Neural cell (in vitro differentiated cells): ENCODE measurements around the gene PCNX2. TPM values are rescaled to one million over a fixed set of nuclear protein-coding genes. Genes with fewer than 3 reads are reported as not detected.

Experiments
- H2AFZ ChIP-seq: fragments of 200-600, 300-800 bp; sonication (generic), shearing (Covaris generic); 2 replicates; pipeline ENCODE4 v1.6.0; 2014; ENCODE audit warnings: low read depth, mild to moderate bottlenecking, antibody characterized with exemption, low read length, moderate library complexity
- H3F3A ChIP-seq: fragments of 200-600 bp; shearing (Covaris generic); 2 replicates; pipeline ENCODE4 v1.6.1; 2016; ENCODE audit warnings: mild to moderate bottlenecking, moderate library complexity, mixed read lengths, antibody characterized with exemption, low read length; ENCODE audit not compliant: insufficient read depth, poor library complexity, severe bottlenecking
- H3K27ac ChIP-seq: fragments of 200-600, 300-800 bp; sonication (generic), shearing (Covaris generic); 2 replicates; pipeline ENCODE4 v1.5.1; 2014; ENCODE audit warnings: mild to moderate bottlenecking, low read length, moderate library complexity
- H3K27me3 ChIP-seq: fragments of 300-800, 200-600 bp; sonication (generic), shearing (Covaris generic); 2 replicates; pipeline ENCODE4 v1.6.0; 2014; ENCODE audit warnings: mild to moderate bottlenecking, low read depth, low read length, moderate library complexity; ENCODE audit not compliant: insufficient read depth
- H3K36me3 ChIP-seq: fragments of 300-800, 200-600 bp; sonication (generic), shearing (Covaris generic); 2 replicates; pipeline ENCODE4 v1.5.1; 2014; ENCODE audit warnings: mild to moderate bottlenecking, antibody characterized with exemption, low read length, moderate library complexity; ENCODE audit not compliant: insufficient read depth
- H3K4me2 ChIP-seq: fragments of 300-800, 200-600 bp; sonication (generic), shearing (Covaris generic); 2 replicates; pipeline ENCODE4 v1.6.0; 2014; ENCODE audit warnings: mild to moderate bottlenecking, low read length
- H3K4me3 ChIP-seq: fragments of 300-800, 200-600 bp; sonication (generic), shearing (Covaris generic); 2 replicates; pipeline ENCODE4 v1.5.1; 2014; ENCODE audit warnings: mild to moderate bottlenecking, low read length, moderate library complexity
- H3K79me2 ChIP-seq: fragments of 200-600 bp; shearing (Covaris generic); replicated peaks from 2 replicates; pipeline ENCODE4 v1.6.0; 2014; ENCODE audit warnings: mild to moderate bottlenecking, low read length, moderate library complexity; ENCODE audit not compliant: insufficient read depth
- H3K9ac ChIP-seq: fragments of 300-800, 200-600 bp; sonication (generic), shearing (Covaris generic); 2 replicates; pipeline ENCODE4 v1.6.1; 2016; ENCODE audit warnings: mild to moderate bottlenecking, low read length, mixed read lengths
- H3K9me2 ChIP-seq: fragments of 200-600 bp; shearing (Covaris generic); 2 replicates; pipeline ENCODE4 v1.6.1; 2016; ENCODE audit warnings: mild to moderate bottlenecking, low read length, mixed read lengths; ENCODE audit not compliant: insufficient read depth
- H3K9me3 ChIP-seq: fragments of 200-600, 300-800 bp; sonication (generic), shearing (Covaris generic); 2 replicates; pipeline ENCODE4 v1.6.1; 2016; ENCODE audit warnings: mild to moderate bottlenecking, mixed run types, low read length, moderate library complexity, mixed read lengths
- H4K20me1 ChIP-seq: fragments of 200-600 bp; shearing (Covaris generic); 2 replicates; pipeline ENCODE4 v1.6.1; 2016; ENCODE audit warnings: mild to moderate bottlenecking, mixed run types; ENCODE audit not compliant: insufficient read depth
- CTCF ChIP-seq: fragments of 450-650 bp; IDR thresholded peaks from 2 replicates; pipeline ENCODE4 v1.5.1; 2014; ENCODE audit warnings: antibody characterized with exemption, mild to moderate bottlenecking, moderate library complexity; ENCODE audit not compliant: poor library complexity, severe bottlenecking
- EP300 ChIP-seq: fragments of 450-650 bp; conservative IDR thresholded peaks from 2 replicates; pipeline ENCODE4 v1.6.1; 2014; ENCODE audit warnings: antibody characterized with exemption, mild to moderate bottlenecking, moderate library complexity; ENCODE audit not compliant: poor library complexity, severe bottlenecking
- EZH2 ChIP-seq: fragments of 200-600, 300-800 bp; shearing (Covaris generic), sonication (generic); IDR thresholded peaks from 2 replicates; pipeline ENCODE4 v1.6.1; 2014; ENCODE audit warnings: antibody characterized with exemption, low read length, borderline replicate concordance, mild to moderate bottlenecking; ENCODE audit not compliant: insufficient read depth, poor library complexity, severe bottlenecking
- MXI1 ChIP-seq: fragments of 450-650 bp; conservative IDR thresholded peaks from 2 replicates; pipeline ENCODE4 v1.6.1; 2014; ENCODE audit warnings: antibody characterized with exemption, mild to moderate bottlenecking; ENCODE audit not compliant: poor library complexity, severe bottlenecking
- POLR2AphosphoS5 ChIP-seq: IDR thresholded peaks from 2 replicates; pipeline ENCODE4 v1.6.1; 2012
- RAD21 ChIP-seq: fragments of 450-650 bp; conservative IDR thresholded peaks from 2 replicates; pipeline ENCODE4 v1.6.1; 2014; ENCODE audit warnings: antibody characterized with exemption, mild to moderate bottlenecking, moderate library complexity
- REST ChIP-seq: IDR thresholded peaks from 2 replicates; pipeline ENCODE4 v1.6.1; 2012; ENCODE audit warnings: borderline replicate concordance
- SMC3 ChIP-seq: fragments of 450-650 bp; conservative IDR thresholded peaks from 2 replicates; pipeline ENCODE4 v1.6.1; 2014; ENCODE audit warnings: antibody characterized with exemption, mild to moderate bottlenecking, moderate library complexity; ENCODE audit not compliant: poor library complexity
- TAF1 ChIP-seq: IDR thresholded peaks from 2 replicates; pipeline ENCODE4 v1.6.1; 2012; ENCODE audit warnings: low read depth
- polyA plus RNA-seq: library from polyadenylated mRNA; depleted of rRNA; stranded (reverse); fragments of >200 nt; gene quantifications from 2 replicates; pipeline ENCODE4 v1.2.3, GENCODE V29; 2014

PCNX2 gene
- polyA plus RNA-seq, 1 donor from 2014 or later: 17.2 TPM

- TF ChIP-seq POLR2AphosphoS5 (no peak), MXI1 (no peak), CTCF (no peak), RAD21 (no peak)
- Histone ChIP-seq H3K27me3 (no peaks in the 10 kb centered on the region), H3F3A (no peaks in the 10 kb centered on the region), H3K9me2 (no peaks in the 10 kb centered on the region), H3K36me3 (no peaks in the 10 kb centered on the region), H4K20me1 (no peaks in the 10 kb centered on the region), H3K9me3 (no peaks in the 10 kb centered on the region), H2AFZ (no peak overlapping the region), H3K79me2 (no peaks in the 10 kb centered on the region), H3K4me2 (no peak overlapping the region), H3K27ac (no peak overlapping the region), H3K4me3 (no peak overlapping the region), H3K9ac (no peak overlapping the region)
Observed at GRCh38 chr1:233300326-233300725, 4.8 kb upstream of the PCNX2 start.

GRCh38 chr1:233299450-233299849 is 3.9 kb upstream of the PCNX2 start:
- Histone ChIP-seq H3K79me2 (no peaks in the 10 kb centered on the region), H3K9me2 (no peaks in the 10 kb centered on the region), H2AFZ (no peak overlapping the region), H3K9me3 (no peaks in the 10 kb centered on the region), H3K9ac (no peak overlapping the region), H3K36me3 (no peaks in the 10 kb centered on the region), H3K27ac (no peak overlapping the region), H3K27me3 (no peaks in the 10 kb centered on the region), H4K20me1 (no peaks in the 10 kb centered on the region), H3F3A (no peaks in the 10 kb centered on the region), H3K4me2 (no peak overlapping the region), H3K4me3 (no peak overlapping the region)
- TF ChIP-seq EP300 (no peak), EZH2 (no peak), CTCF (no peak), TAF1 (no peak), POLR2AphosphoS5 (no peak), SMC3 (no peak), RAD21 (no peak), REST (no peak), MXI1 (no peak)
